Measurements from ENCODE around the gene ARFGEF3.

The ARFGEF3 gene

GRCh38 chr6:138162111-138162954, 594 bp downstream of the ARFGEF3 start:
- DNase-seq, result peak; percentile 5

GRCh38 chr6:138162955-138163575, 1.3 kb downstream of the ARFGEF3 start:
- DNase-seq, result no peak

GRCh38 chr6:138175596-138175995, 13.9 kb downstream of the ARFGEF3 start:
- no peak for DNase-seq

GRCh38 chr6:138176652-138177232, 15.0 kb downstream of the ARFGEF3 start:
- no peak for DNase-seq

- no peak for DNase-seq
Observed at GRCh38 chr6:138182939-138183789, 21.4 kb downstream of the ARFGEF3 start.

- DNase-seq, result no peak
Observed at GRCh38 chr6:138183790-138184134, 22.0 kb downstream of the ARFGEF3 start.

- DNase-seq, result no peak
Observed at GRCh38 chr6:138184230-138184629, 22.5 kb downstream of the ARFGEF3 start.

- no peak for DNase-seq
Observed at GRCh38 chr6:138187156-138187555, 25.4 kb downstream of the ARFGEF3 start.

- DNase-seq, result no peak
Observed at GRCh38 chr6:138188278-138188941, 26.7 kb downstream of the ARFGEF3 start.

GRCh38 chr6:138194287-138194686, 32.5 kb downstream of the ARFGEF3 start:
- no peak for DNase-seq

GRCh38 chr6:138196122-138196738, 34.5 kb downstream of the ARFGEF3 start:
- no peak for DNase-seq

- no peak for DNase-seq
Observed at GRCh38 chr6:138197570-138197969, 35.8 kb downstream of the ARFGEF3 start.

GRCh38 chr6:138198430-138199091, 36.8 kb downstream of the ARFGEF3 start:
- no peak for DNase-seq

GRCh38 chr6:138201836-138202235, 40.1 kb downstream of the ARFGEF3 start:
- no peak for DNase-seq

GRCh38 chr6:138203315-138203714, 41.6 kb downstream of the ARFGEF3 start:
- no peak for DNase-seq

- no peak for DNase-seq
Observed at GRCh38 chr6:138204303-138204702, 42.6 kb downstream of the ARFGEF3 start.

GRCh38 chr6:138204792-138205384, 43.1 kb downstream of the ARFGEF3 start:
- no peak for DNase-seq

GRCh38 chr6:138205437-138206094, 43.8 kb downstream of the ARFGEF3 start:
- DNase-seq, result no peak

- no peak for DNase-seq
Observed at GRCh38 chr6:138206862-138207261, 45.1 kb downstream of the ARFGEF3 start.

GRCh38 chr6:138211048-138211581, 49.4 kb downstream of the ARFGEF3 start:
- DNase-seq, result no peak

Measured in fibroblast of skin of back (primary cell).